ENCODE results near the gene KRT80. TPM values are rescaled to one million over a fixed set of nuclear protein-coding genes. Genes with fewer than 3 reads are reported as not detected.

Gene KRT80
- total RNA-seq, 3 donors from 2014 or later (not counting 1 experiment from before 2014, with no cell fraction given), result not detected

GRCh38 chr12:52210925-52211650 lies 19.3 kb upstream of the KRT80 start:
- DNase-seq (no peak), ATAC-seq (no peak)
- Histone ChIP-seq H3K27ac (ENCODE audit: low read length) (no peak overlapping the region), H3K9me3 (ENCODE audit: control insufficient read depth, insufficient read depth, low read length) (no peaks in the 10 kb centered on the region), H3K4me3 (ENCODE audit: low read length) (no peak overlapping the region), H3K4me1 (ENCODE audit: control insufficient read depth, insufficient read depth, low read length) (no peaks in the 10 kb centered on the region), H3K27me3 (ENCODE audit: control insufficient read depth, insufficient read depth, low read length) (no peaks in the 10 kb centered on the region), H3K36me3 (ENCODE audit: control insufficient read depth, insufficient read depth, low read length) (no peaks in the 10 kb centered on the region)
- intact Hi-C loops (cut with micrococcal nuclease), result no loop called here
- H3K27me3 Mint-ChIP-seq (ENCODE audit: low read depth in 2 of 2), result peaks cover 5 to 24% of the 10 kb centered on the region in 2 donors
- peaks cover 0 to 8% of the 10 kb centered on the region in 2 donors for H3K4me1 Mint-ChIP-seq
- no peaks in the 10 kb centered on the region for H3K9me3 Mint-ChIP-seq
- WGBS (ENCODE audit: insufficient coverage), result 86% methylated on average over 10 of the region's 10 CpGs
- TF ChIP-seq CTCF (IDR thresholded peaks at IDR 0.05), result no peak
- H3K4me3 Mint-ChIP-seq, result no peak overlapping the region
- no peaks in the 10 kb centered on the region for H3K36me3 Mint-ChIP-seq
- no peak overlapping the region for H3K27ac Mint-ChIP-seq

GRCh38 chr12:52210186-52210924 lies 18.5 kb upstream of the KRT80 start:
- peaks cover 0 to 8% of the 10 kb centered on the region in 2 donors for H3K4me1 Mint-ChIP-seq
- H3K9me3 Mint-ChIP-seq, result no peaks in the 10 kb centered on the region
- intact Hi-C loops (cut with micrococcal nuclease), result no loop called here
- H3K9me3 ChIP-seq (ENCODE audit: control insufficient read depth, insufficient read depth, low read length), result no peaks in the 10 kb centered on the region
- no peak overlapping the region for H3K4me3 Mint-ChIP-seq
- peaks cover 5 to 25% of the 10 kb centered on the region in 2 donors for H3K27me3 Mint-ChIP-seq (ENCODE audit: low read depth in 2 of 2)
- H3K4me1 ChIP-seq (ENCODE audit: control insufficient read depth, insufficient read depth, low read length), result no peaks in the 10 kb centered on the region
- H3K36me3 ChIP-seq (ENCODE audit: control insufficient read depth, insufficient read depth, low read length), result no peaks in the 10 kb centered on the region
- H3K4me3 ChIP-seq (ENCODE audit: low read length), result no peak overlapping the region
- no peak for TF ChIP-seq CTCF (IDR thresholded peaks at IDR 0.05)
- no peak overlapping the region for H3K27ac ChIP-seq (ENCODE audit: low read length)
- ATAC-seq (no peak), DNase-seq (no peak)
- no peak overlapping the region for H3K27ac Mint-ChIP-seq
- 91% methylated on average over 6 of the region's 7 CpGs for WGBS (ENCODE audit: insufficient coverage)
- H3K36me3 Mint-ChIP-seq, result no peaks in the 10 kb centered on the region
- no peaks in the 10 kb centered on the region for H3K27me3 ChIP-seq (ENCODE audit: control insufficient read depth, insufficient read depth, low read length)

GRCh38 chr12:52209321-52209720 lies 17.5 kb upstream of the KRT80 start:
- WGBS (ENCODE audit: insufficient coverage), result 81% methylated on average over 8 of the region's 8 CpGs
- ATAC-seq (no peak), DNase-seq (no peak)
- no peaks in the 10 kb centered on the region for H3K27me3 ChIP-seq (ENCODE audit: control insufficient read depth, insufficient read depth, low read length)
- no peaks in the 10 kb centered on the region for H3K9me3 ChIP-seq (ENCODE audit: control insufficient read depth, insufficient read depth, low read length)
- H3K27ac ChIP-seq (ENCODE audit: low read length), result no peak overlapping the region
- intact Hi-C loops (cut with micrococcal nuclease), result no loop called here
- no peak overlapping the region for H3K27ac Mint-ChIP-seq
- TF ChIP-seq CTCF (IDR thresholded peaks at IDR 0.05), result no peak
- H3K4me1 Mint-ChIP-seq, result peaks cover 0 to 8% of the 10 kb centered on the region in 2 donors
- H3K9me3 Mint-ChIP-seq, result no peaks in the 10 kb centered on the region
- H3K36me3 Mint-ChIP-seq, result no peaks in the 10 kb centered on the region
- peaks cover under 1 to 23% of the 10 kb centered on the region in 2 donors for H3K27me3 Mint-ChIP-seq (ENCODE audit: low read depth in 2 of 2)
- no peak overlapping the region for H3K4me3 Mint-ChIP-seq
- no peaks in the 10 kb centered on the region for H3K4me1 ChIP-seq (ENCODE audit: control insufficient read depth, insufficient read depth, low read length)
- H3K4me3 ChIP-seq (ENCODE audit: low read length), result no peak overlapping the region
- no peaks in the 10 kb centered on the region for H3K36me3 ChIP-seq (ENCODE audit: control insufficient read depth, insufficient read depth, low read length)

Data from natural killer cell (primary cell).